ENCODE measurements around the gene TBC1D22B.
"Not testable (repeated sequence)": the region's sequence is repeated elsewhere in the genome, so short reads cannot be mapped to it uniquely, and the experiment has no call there.

TBC1D22B gene

GRCh38 chr6:37303091-37303660 is 45.6 kb downstream of the TBC1D22B start:
- no peak for DNase-seq (ENCODE audit: low read depth, low spot score)

- DNase-seq (ENCODE audit: low read depth, low spot score), result peak; percentile 58
Measured at GRCh38 chr6:37303891-37304503, 46.4 kb downstream of the TBC1D22B start.

GRCh38 chr6:37304766-37305165 is 47.2 kb downstream of the TBC1D22B start:
- DNase-seq (ENCODE audit: low read depth, low spot score), result no peak

- no peak for DNase-seq (ENCODE audit: low read depth, low spot score)
Measured at GRCh38 chr6:37305841-37306425, 48.4 kb downstream of the TBC1D22B start.

GRCh38 chr6:37306624-37307222 is 49.2 kb downstream of the TBC1D22B start:
- no peak for DNase-seq (ENCODE audit: low read depth, low spot score)

- DNase-seq (ENCODE audit: low read depth, low spot score), result not testable (repeated sequence)
Measured at GRCh38 chr6:37307484-37307883, 49.9 kb downstream of the TBC1D22B start.

- DNase-seq (ENCODE audit: low read depth, low spot score), result peak; percentile 78
Measured at GRCh38 chr6:37308069-37308815, 50.7 kb downstream of the TBC1D22B start.

- no peak for DNase-seq (ENCODE audit: low read depth, low spot score)
Measured at GRCh38 chr6:37309046-37309445, 51.5 kb downstream of the TBC1D22B start.

GRCh38 chr6:37309692-37310091 is 52.1 kb downstream of the TBC1D22B start:
- DNase-seq (ENCODE audit: low read depth, low spot score), result no peak

- no peak for DNase-seq (ENCODE audit: low read depth, low spot score)
Measured at GRCh38 chr6:37310966-37311365, 53.4 kb downstream of the TBC1D22B start.

- no peak for DNase-seq (ENCODE audit: low read depth, low spot score)
Measured at GRCh38 chr6:37311741-37312473, 54.3 kb downstream of the TBC1D22B start.

- DNase-seq (ENCODE audit: low read depth, low spot score), result no peak
Measured at GRCh38 chr6:37313723-37314486, 56.3 kb downstream of the TBC1D22B start.

- DNase-seq (ENCODE audit: low read depth, low spot score), result peak; percentile 39
Measured at GRCh38 chr6:37314487-37315156, 57.0 kb downstream of the TBC1D22B start.

GRCh38 chr6:37315157-37315515 is 57.6 kb downstream of the TBC1D22B start:
- no peak for DNase-seq (ENCODE audit: low read depth, low spot score)

GRCh38 chr6:37316071-37316470 is 58.5 kb downstream of the TBC1D22B start:
- no peak for DNase-seq (ENCODE audit: low read depth, low spot score)

- no peak for DNase-seq (ENCODE audit: low read depth, low spot score)
Measured at GRCh38 chr6:37317312-37318038, 59.9 kb downstream of the TBC1D22B start.

- DNase-seq (ENCODE audit: low read depth, low spot score), result no peak
Measured at GRCh38 chr6:37319156-37319555, 61.6 kb downstream of the TBC1D22B start.

- peak; percentile 35 for DNase-seq (ENCODE audit: low read depth, low spot score)
Measured at GRCh38 chr6:37319856-37320480, 62.4 kb downstream of the TBC1D22B start.

GRCh38 chr6:37320646-37321045 is 63.1 kb downstream of the TBC1D22B start:
- no peak for DNase-seq (ENCODE audit: low read depth, low spot score)

Data from astrocyte of the hippocampus (primary cell).